Renal cortex interstitium (tissue), 15 donors: Measurements from ENCODE around the gene INPP5D. TPM values are rescaled to one million over a fixed set of nuclear protein-coding genes. Genes with fewer than 3 reads are reported as not detected.
"Not testable (repeated sequence)": the region's sequence is repeated elsewhere in the genome, so short reads cannot be mapped to it uniquely, and the experiment has no call there.

ENCODE experiments used
- DNase-seq, 11 donors: peaks; one replicate each; pipeline ENCODE4 v3.0.0-alpha.2; 2013; ENCODE audit warnings: low read depth in 9 of 11, low spot score in 4 of 11; ENCODE audit errors: extremely low read depth in 1 of 11
- long read RNA-seq, 16 experiments: transcript quantifications; one replicate each; lab custom pipeline, GENCODE V29; 2026
- polyA plus RNA-seq, 3 donors: library from polyadenylated mRNA; unstranded; fragments of 120-200 nt; gene quantifications; one replicate each; pipeline ENCODE4 v1.2.1, GENCODE V29; 2013; ENCODE audit not compliant: insufficient read length in 3 of 3

The INPP5D gene
- 10 to 100 TPM in 1 of 3 donors, 1 to 10 TPM in 2; 6.1 to 10.8 (median 6.9) TPM for polyA plus RNA-seq
- long read RNA-seq, donor 1, result 0 reads
- long read RNA-seq, donor 2, result 0 reads
- long read RNA-seq, donor 3, result 0 reads
- long read RNA-seq, donor 4, result 0 reads
- long read RNA-seq, donor 5, result 0 reads
- long read RNA-seq, donor 6, result 0 reads
- long read RNA-seq, donor 7, full-length matches to known transcripts, result 1 of 1 reads
- long read RNA-seq, donor 7, partial matches to known transcripts, result 0 of 1 reads
- long read RNA-seq, donor 7, other reads (novel, unspliced or antisense), result 0 of 1 reads
- long read RNA-seq, donor 8, result 0 reads
- long read RNA-seq, donor 9, result 0 reads
- long read RNA-seq, donor 10, result 0 reads
- long read RNA-seq, donor 11, result 0 reads
- long read RNA-seq, donor 12, result 0 reads
- long read RNA-seq, donor 13, result 0 reads
- long read RNA-seq, donor 14, result 0 reads
- long read RNA-seq, donor 15, result 0 reads
- long read RNA-seq, donor 16, full-length matches to known transcripts, result 1 of 1 reads
- long read RNA-seq, donor 16, partial matches to known transcripts, result 0 of 1 reads
- long read RNA-seq, donor 16, other reads (novel, unspliced or antisense), result 0 of 1 reads

DNA sequence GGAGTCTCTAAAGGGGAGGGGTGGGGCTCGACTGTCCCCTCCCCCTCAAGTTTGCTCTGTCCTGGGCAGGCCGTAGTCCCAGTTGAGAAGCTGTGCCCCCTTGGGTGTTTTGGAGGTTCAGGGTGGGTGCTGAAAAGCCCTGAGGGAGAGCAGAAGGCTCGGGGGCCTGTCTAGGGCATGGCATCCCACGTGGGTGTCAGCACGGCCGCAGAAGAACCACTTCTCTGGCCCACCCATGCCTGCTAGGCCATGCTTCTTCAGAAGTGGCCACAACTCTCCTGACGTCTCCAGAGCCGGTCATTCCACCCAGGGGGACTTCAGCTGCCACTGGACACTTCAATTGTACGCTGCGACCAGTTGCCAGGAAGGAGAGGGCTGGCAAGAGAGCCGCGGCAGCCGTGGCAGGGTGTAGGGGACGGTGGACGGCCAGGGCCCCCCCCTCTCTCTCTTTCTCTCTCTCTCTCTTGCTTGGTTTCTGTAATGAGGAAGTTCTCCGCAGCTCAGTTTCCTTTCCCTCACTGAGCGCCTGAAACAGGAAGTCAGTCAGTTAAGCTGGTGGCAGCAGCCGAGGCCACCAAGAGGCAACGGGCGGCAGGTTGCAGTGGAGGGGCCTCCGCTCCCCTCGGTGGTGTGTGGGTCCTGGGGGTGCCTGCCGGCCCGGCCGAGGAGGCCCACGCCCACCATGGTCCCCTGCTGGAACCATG is at the start of gene INPP5D:
Gene INPP5D (plus strand): TSS at position 546 of the 704 bp plus-strand sequence. CDS start 137 bp downstream, at position 683.
- no peak for DNase-seq

DNA sequence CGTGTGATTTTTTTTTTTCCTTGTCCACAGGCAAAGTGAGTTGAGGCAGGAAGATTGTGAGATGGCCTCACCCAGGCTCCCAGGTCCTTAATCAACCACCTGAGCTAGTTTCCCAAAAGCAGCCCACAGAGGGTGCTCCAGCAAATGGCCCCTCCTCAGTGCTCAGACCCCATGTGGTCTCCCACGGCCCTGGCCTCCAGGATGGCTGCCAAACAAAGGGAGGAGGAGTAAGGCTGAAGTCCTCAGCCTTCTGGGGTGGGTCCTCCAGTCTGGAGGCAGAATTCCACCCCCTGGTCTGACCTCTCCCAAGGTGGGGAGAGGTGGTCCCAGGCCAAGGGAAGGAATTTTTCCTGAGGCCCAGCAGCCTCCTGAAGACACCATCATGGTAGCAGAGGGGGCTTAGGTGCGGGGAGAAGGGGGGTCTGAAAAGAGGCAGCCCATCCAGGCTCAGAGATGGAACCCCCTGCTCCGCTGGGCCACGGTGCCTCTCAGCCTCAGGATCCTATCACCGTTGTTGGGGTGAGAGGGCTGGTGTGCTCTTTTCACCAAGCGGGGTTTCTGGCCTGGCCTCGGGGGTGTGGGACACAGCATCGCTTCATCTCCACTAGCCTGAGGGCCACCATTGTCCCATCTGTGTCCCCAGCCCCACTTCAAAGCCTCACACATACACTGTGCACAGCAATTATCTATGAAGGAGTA is 49.4 kb upstream of the INPP5D start:
- no peak for DNase-seq

DNA sequence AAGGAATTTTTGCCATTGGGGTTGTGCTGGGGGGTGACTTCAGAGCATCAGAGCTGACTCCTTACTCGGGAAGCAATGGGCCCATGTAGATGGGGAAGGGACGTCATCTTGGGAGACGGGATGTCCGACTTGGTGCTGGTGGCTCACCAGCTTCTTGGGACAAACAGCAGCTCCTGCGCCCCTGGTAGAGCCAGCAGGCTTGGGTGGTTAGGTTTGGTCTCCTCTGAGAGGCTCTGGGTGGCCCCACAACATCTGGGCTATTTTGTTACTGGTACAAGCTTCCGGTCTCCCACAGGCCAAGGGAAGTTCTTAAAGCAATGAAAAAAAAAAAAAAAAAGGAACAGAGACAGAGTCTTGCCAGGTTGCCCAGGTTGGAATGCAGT is 48.9 kb upstream of the INPP5D start:
- no peak for DNase-seq

DNA sequence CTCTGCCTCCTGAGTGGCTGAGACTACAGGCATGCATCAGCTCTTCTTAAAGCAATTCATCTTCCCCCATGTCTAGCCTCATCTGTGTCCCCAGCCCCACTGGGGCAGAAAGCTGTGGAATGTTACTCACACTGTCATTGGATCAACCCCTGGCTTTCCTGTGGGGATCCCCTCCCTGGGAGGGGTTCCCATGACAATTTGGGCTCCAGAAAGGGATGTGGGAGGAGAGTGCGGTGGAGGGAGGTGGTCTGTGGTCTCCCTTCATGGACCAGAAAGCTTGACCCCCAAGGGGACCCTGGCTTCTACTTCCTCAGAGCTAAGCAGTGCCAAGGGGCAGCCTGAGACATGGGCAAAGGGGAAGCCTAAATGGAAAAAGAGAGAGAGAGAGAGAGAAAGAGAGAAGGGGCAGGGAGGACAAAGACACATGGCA is 48.4 kb upstream of the INPP5D start:
- DNase-seq, result no peak

DNA sequence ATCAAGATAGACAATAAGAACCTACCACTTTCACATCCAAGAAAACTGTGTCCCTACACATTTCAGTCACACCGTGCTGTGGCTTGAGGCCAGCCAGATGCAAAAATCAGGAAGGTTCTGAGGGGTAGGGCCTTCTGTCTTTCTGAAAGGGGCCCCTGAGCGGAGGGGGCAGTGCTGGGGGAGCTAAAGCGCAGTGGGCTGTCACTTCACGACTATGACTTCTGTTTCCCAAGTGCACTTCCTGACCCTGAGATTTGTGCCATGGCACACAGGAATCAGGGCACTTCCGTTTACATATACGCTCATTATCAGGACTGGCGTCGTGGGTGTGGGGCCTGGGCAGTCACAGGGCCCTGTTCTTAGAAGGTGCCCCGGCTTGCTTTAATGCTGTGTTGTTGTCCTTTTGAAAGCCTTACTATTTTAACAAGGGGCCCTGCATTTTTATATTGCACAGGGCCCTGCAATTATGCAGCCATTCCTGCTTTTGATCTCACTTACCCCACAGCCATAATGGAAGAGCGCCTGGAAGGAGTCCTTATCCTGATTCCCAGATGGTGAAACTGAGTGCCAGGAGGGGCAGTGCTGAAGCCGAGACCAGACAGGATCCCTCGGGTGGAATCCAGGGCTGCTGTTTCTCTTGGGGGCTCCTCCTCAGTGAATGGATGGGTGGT is 47.7 kb upstream of the INPP5D start:
- DNase-seq, result no peak

DNA sequence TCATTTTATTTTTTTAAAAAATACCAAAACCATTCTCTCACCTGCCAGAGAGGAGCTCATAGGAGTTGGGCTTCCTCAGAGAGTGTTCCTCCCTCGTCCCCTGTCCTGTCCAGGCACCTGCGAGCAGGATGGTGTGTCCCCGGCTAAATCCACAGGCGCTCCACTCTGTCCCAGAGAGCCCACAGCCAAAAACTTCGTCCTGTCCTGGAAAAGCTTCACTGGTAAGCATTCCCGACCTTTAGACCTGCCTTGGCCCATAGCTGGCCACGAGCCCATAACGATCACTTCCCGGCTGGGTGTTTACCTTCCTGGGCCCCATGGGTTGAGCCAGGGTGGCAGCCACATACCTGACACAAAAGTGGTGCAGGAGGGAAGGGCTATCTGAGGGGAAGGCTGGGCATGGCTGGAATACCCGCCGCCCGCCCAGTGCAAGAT is 47.1 kb upstream of the INPP5D start, which contains the start of gene NGEF:
Gene NGEF (minus strand): TSS at position 230 of the 435 bp plus-strand sequence. CDS start 38,366 bp downstream, outside the sequence.
- DNase-seq, result no peak

DNA sequence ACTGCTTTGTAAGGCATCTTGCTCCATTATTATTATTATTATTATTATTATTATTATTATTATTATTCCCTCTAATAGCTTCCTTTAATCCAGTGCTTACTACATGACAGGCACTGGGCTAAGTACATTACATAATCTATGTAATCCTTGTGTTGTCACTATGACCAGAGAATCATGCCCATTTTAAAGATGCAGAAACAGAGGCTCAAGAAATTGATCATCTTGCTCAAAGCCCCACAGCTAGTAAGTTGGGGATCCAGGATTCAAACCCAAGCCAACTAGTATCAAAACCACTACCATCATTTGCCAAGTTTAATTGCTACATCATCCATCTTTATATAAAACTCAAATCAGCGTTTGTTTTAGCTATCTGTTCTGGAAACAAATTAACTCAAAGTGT is 46.5 kb upstream of the INPP5D start:
- no peak for DNase-seq

DNA sequence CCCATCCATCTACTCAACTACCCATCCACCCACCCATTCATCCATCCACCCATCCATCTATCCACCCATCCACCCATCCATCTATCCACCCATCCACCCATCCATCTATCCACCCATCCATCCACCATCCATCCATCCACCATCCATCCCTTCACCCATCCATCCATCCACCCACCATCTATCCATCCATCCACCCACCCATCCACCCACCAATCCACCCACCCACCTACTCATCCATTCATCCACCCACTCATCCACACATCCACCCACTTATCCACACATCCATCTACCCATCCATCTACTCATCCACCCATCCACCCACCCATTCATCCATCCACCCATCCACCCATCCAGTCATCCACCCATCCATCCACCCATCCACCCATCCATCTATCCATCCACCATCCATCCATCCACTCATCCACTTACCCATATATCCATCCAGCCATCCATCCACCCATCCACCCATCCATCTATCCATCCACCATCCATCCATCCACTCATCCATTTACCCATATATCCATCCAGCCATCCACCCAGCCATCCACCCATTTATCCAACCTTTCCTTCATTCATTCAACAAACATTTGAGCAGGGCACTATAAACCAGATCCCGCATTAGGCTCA is 45.0 kb upstream of the INPP5D start:
- no peak for DNase-seq

DNA sequence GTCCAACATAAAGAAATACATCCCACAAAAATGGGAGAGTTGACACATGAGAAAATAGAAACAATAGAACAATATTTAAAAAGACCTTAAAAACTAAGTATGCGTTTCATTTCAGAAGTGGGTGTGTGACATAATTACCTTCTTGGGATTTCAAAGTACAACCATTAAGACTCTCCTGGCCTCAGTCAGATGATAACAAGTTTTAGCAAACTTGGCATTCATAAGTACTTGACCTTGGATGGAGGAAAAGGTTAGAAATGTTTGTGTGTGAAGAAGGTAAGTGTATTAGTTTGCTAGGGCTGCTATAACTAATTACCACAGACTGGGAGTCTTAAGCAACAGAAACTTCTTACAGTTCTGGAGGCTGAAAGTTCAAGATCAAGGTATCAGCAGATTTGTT is 42.2 kb upstream of the INPP5D start:
- DNase-seq, result no peak

DNA sequence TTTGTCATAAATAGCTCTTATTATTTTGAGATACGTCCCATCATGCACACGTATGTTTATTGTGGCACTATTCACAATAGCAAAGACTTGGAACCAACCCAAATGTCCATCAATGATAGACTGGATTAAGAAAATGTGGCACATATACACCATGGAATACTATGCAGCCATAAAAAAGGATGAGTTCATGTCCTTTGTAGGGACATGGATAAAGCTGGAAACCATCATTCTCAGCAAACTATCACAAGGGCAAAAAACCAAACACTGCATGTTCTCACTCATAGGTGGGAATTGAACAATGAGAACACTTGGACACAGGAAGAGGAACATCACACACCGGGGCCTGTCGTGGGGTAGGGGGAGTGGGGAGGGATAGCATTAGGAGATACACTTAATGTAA is 40.5 kb upstream of the INPP5D start:
- DNase-seq, result not testable (repeated sequence)

DNA sequence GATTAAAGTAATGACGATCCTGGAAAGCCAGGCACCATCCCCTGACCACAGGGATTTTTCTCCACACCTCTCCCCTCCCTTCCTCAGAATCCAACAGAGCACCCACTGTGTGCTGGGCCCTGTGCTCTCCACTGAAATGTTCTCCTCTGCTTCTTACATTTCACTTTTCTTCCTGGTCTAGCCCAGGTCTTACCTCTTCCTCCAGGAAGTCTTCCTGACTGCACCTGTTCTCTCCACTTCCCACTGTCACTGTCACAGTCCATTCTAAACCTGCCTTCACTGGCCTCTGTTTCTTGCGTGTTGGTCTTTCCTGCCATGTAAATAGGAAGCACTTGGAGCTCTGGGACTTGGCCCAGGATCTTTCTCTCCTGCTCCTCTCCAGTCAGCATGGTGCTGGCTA is 39.7 kb upstream of the INPP5D start:
- DNase-seq, result no peak

DNA sequence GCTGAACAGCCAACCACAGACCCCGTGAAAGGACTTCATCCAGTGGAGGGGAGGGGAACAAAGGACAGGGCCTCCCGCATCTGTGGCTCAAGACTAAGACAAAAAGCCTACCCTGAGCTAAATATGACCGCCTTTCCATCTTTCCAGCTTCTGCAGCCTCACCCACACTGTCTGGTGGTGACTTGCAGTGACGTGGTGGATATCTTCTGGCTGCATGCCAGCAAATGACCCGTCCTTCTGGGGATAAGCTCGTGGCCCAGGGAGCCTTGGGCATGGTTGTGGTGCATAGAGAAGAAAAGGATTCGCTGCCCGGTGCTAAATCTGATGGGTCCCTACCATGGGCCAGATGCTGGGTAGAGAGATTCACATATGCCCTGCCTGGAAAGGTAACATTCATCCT is 38.4 kb upstream of the INPP5D start:
- no peak for DNase-seq

DNA sequence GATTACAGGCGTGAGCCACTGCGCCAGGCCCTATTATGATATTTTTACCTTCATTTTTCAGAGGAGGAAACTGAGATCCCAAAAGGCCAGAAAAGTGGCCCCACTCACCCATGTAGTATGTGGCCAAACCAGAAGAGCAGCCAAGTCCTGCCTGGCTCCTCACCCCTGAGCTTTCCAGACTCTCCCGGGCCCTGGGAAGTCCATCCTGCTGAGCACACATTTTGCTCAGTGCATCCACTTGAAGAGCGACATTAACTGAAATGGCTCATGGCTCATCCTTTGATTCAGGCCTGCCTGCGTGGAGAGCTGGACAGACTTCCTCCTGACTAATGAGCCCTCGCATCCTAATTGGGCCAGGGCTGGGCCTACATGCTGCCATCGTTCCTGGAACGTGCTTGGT is 37.6 kb upstream of the INPP5D start:
- DNase-seq, result no peak

DNA sequence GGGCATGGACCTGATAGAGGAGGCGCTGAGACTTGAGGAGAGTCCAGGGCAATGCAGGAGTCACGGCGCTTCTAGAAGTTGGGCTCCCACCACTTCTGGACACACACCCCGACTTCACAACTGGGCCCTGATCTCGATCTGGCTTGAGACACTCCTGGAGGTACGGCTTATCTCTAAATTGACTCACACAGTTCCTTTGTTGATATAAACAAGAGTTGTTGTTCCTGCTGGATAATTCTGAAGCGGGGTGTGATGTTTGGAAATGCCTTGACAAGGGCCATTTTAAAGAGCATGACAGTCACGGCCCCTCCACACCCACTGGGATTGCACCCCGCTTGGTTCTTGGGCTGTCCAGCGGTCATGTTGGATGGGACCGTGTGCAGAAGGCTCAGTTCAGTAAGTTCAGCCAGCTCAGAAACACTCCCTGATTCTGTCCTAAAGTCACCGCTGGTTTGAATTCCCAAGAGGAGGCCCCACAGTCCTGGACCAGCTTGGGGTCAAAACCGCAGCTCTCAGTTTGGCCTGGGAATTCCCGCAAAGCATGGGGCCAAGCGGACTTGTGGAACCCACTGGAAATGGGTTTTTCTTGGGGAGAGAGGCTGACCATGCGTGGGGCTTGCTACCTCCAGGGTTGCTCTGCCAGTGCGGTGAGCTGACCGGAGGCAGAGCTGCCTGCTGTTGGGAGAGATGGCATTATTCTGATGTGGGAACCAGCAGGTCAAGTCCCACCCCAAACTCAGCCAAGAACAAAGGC is 37.0 kb upstream of the INPP5D start:
- DNase-seq, result no peak

DNA sequence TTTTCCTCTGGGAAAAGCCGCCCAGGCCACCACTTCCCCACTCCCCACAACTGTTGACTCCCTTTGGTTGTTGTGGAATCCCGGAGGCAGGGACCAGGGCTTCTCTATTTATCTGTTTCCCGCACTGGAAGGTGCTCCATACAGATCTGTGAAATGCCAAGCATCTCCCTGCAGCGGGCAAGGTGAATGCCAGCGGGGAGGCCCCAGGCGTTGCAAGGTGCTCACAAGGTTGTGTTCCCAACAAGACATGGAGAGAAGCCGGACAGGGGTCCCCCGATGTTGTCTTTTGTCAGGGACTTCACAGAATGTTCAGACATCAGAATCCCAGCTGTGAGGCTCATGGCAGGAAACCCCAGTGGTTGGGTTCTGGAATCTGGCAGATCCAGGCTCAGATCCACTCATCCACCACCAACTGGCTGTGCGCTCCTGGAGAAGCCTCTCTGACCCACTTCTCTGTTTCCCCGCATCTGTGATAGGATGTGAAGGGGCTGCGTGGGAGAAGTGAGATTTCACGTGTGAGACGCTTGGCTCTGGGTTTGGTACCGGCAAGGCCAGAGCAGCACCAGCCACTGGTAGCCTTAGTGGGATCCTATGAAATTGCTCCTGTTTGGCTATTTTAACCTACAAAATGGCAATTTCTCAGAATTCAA is 36.3 kb upstream of the INPP5D start:
- no peak for DNase-seq

DNA sequence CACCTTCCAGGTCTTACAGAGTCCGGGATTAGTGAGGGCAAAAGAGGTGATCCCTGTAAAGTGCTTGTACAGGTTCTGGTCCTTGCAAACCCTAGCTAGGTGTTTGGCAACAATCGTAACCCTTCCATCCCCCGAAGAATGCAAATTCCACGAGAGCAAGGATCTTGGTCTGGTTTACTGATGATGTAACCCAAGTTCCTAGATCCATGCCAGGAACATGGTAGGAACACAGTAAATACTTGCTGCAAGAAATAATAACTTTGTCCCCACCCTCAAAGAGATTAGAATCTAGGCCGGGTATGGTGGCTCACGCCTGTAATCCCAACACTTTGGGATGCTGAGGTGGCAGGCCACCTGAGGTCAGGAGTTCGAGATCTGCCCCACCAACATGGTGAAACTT is 34.4 kb upstream of the INPP5D start:
- DNase-seq, result no peak

DNA sequence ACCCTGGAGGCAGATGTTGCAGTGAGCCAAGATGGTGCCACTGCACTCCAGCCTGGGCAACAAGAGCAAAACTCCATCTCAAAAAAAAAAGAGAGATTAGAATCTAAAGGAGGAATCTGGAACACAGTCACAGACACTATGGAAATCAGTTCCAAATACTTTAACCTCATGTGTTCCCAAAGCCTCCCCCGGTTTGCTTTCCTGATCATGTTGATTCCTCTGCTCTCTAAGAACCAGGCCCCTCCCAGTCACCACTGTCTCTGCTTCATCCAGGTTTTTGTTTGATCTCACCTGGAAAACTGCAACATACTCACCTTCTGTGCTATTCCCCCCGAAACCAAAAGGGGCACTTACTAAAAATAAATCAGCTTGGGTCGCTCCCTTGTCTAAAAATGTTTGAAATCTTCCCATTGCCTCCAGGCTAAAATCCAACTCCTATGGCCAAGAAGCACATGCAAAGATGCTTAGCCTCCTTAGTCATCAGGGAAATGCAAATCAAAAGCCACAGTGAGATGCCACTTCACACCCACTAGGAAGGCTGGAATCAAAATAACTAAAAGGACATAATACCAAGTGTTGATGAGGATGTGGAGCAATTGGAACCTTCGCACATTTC is 33.8 kb upstream of the INPP5D start:
- DNase-seq, result no peak
